Urothelium cell line (cell line): ENCODE data around the gene TSPAN15.
"Not testable (repeated sequence)": the region's sequence is repeated elsewhere in the genome, so short reads cannot be mapped to it uniquely, and the experiment has no call there.

Source experiments
- DNase-seq: peaks from one replicate; pipeline ENCODE4 v3.0.0; 2011; ENCODE audit warnings: low spot score, mixed read lengths
- FAIRE-seq: peaks from 2 replicates; lab custom pipeline; 2011; peaks lifted over from hg19 to GRCh38; lab: Jason Lieb, UNC

TSPAN15 gene

GRCh38 chr10:69443354-69443753 is 7.9 kb upstream of the TSPAN15 start:
- no peak for DNase-seq
- FAIRE-seq, result no peak

GRCh38 chr10:69445041-69445440 is 6.2 kb upstream of the TSPAN15 start:
- FAIRE-seq, result no peak

GRCh38 chr10:69446229-69446628 is 5.0 kb upstream of the TSPAN15 start:
- DNase-seq (no peak), FAIRE-seq (no peak)

More at GRCh38 chr10:69445041-69445440, 6.2 kb upstream of the TSPAN15 start:
- DNase-seq, result no peak

- peak; percentile 81 for DNase-seq
- FAIRE-seq, result no peak
Observed at GRCh38 chr10:69446650-69447151, 4.6 kb upstream of the TSPAN15 start.

- DNase-seq (peak; percentile 57), FAIRE-seq (no peak)
Observed at GRCh38 chr10:69449841-69450240, 1.4 kb upstream of the TSPAN15 start.

- not testable (repeated sequence) for DNase-seq, FAIRE-seq
Observed at GRCh38 chr10:69450395-69450794, 870 bp upstream of the TSPAN15 start.

GRCh38 chr10:69451784-69452251 is 553 bp downstream of the TSPAN15 start:
- FAIRE-seq, result no peak
- no peak for DNase-seq

- no peak for DNase-seq
- FAIRE-seq, result no peak
Observed at GRCh38 chr10:69452676-69453415, 1.6 kb downstream of the TSPAN15 start.

GRCh38 chr10:69453795-69454194 is 2.5 kb downstream of the TSPAN15 start:
- FAIRE-seq, result no peak

GRCh38 chr10:69455006-69455763 is 3.9 kb downstream of the TSPAN15 start:
- FAIRE-seq (no peak), DNase-seq (no peak)

More at GRCh38 chr10:69453795-69454194, 2.5 kb downstream of the TSPAN15 start:
- no peak for DNase-seq

- no peak for DNase-seq
- no peak for FAIRE-seq
Observed at GRCh38 chr10:69456880-69457693, 5.8 kb downstream of the TSPAN15 start.

GRCh38 chr10:69457771-69458237 is 6.5 kb downstream of the TSPAN15 start:
- FAIRE-seq, result no peak
- DNase-seq, result no peak

- DNase-seq (no peak), FAIRE-seq (no peak)
Observed at GRCh38 chr10:69458430-69459100, 7.3 kb downstream of the TSPAN15 start.

- DNase-seq (no peak), FAIRE-seq (no peak)
Observed at GRCh38 chr10:69459101-69459790, 8.0 kb downstream of the TSPAN15 start.

- no peak for FAIRE-seq
- no peak for DNase-seq
Observed at GRCh38 chr10:69459893-69460575, 8.8 kb downstream of the TSPAN15 start.

GRCh38 chr10:69460576-69461242 is 9.4 kb downstream of the TSPAN15 start:
- DNase-seq (no peak), FAIRE-seq (no peak)

GRCh38 chr10:69461243-69462025 is 10.2 kb downstream of the TSPAN15 start:
- DNase-seq, result no peak
- no peak for FAIRE-seq

GRCh38 chr10:69463886-69464285 is 12.6 kb downstream of the TSPAN15 start:
- FAIRE-seq (no peak), DNase-seq (no peak)
